Memory B cell (primary cell): Measurements from ENCODE around the gene FOXL1.

Experiments used
- ATAC-seq: fragments of 150-1000 bp; cut with Tn5 transposase; 2 replicates; pipeline ENCODE4 v1.10.0; 2021; ENCODE audit warnings: low read depth, mild to moderate bottlenecking, moderate library complexity
- DNase-seq, 2 donors: peaks; one replicate each; pipeline ENCODE4 v3.0.0; 2022; ENCODE audit warnings: low spot score in 2 of 2
- H3K27ac Mint-ChIP-seq: one replicate; pipeline ENCODE4 v1.8.0; 2022; ENCODE audit warnings: mild to moderate bottlenecking, moderate library complexity, mixed read lengths
- H3K27me3 Mint-ChIP-seq: one replicate; pipeline ENCODE4 v1.8.0; 2022; ENCODE audit warnings: mixed read lengths
- H3K36me3 Mint-ChIP-seq: one replicate; pipeline ENCODE4 v1.8.0; 2022; ENCODE audit warnings: mild to moderate bottlenecking, mixed read lengths
- H3K4me1 Mint-ChIP-seq: one replicate; pipeline ENCODE4 v1.8.0; 2022; ENCODE audit warnings: mixed read lengths
- H3K4me3 Mint-ChIP-seq: one replicate; pipeline ENCODE4 v1.8.0; 2022; ENCODE audit warnings: mild to moderate bottlenecking, moderate library complexity, mixed read lengths
- H3K9me3 Mint-ChIP-seq: one replicate; pipeline ENCODE4 v1.8.0; 2022; ENCODE audit warnings: mixed read lengths

The FOXL1 gene

DNA sequence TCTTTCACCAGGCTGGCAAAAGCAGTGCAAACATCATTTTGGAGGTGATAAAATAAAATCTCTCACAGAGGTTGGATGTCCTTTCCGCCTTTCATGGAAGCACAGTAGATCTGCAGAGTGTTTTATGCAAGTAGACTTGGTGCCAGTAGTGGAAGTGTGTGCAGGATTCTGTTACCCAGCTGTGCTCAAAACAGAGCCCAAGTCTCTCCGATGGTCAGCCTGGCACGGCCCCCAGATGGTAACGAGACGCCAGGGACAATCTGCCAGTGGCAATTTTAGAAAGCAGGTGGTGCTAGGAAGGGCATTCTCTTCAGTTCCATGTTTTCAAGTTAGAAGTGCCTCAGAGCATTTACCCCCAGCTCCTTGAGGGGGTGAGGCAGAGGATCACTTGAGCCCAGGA, 21.8 kb upstream of the FOXL1 start:
- H3K27ac Mint-ChIP-seq, result no peak overlapping the region
- H3K36me3 Mint-ChIP-seq, result peaks cover 3% of the 10 kb centered on the region
- peaks cover 9% of the 10 kb centered on the region for H3K27me3 Mint-ChIP-seq
- DNase-seq, result no peak
- ATAC-seq, result no peak
- H3K4me3 Mint-ChIP-seq, result no peak overlapping the region
- H3K9me3 Mint-ChIP-seq, result no peaks in the 10 kb centered on the region
- peaks cover 10% of the 10 kb centered on the region for H3K4me1 Mint-ChIP-seq

DNA sequence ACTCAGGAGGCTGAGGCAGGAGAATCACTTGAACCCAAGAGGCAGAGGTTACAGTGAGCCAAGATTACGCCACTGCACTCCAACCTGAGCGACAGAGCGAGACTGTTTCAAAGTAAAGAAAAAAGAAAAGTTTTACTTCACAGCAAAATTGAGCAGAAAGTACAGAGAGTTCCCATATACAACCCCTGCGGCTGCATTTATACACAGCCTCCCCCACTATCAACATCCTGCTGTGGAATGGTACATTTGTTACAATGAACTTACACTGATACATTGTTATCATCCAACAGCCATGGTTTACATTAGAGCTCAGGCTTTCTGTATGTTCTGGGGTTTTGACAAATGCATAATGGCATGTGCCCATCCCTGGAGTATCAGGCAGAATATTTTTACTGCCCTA, 20.8 kb upstream of the FOXL1 start:
- Mint-ChIP-seq H3K27ac (no peak overlapping the region), H3K27me3 (peaks cover 11% of the 10 kb centered on the region), H3K36me3 (peaks cover under 1% of the 10 kb centered on the region), H3K4me1 (peaks cover 10% of the 10 kb centered on the region), H3K4me3 (no peak overlapping the region), H3K9me3 (no peaks in the 10 kb centered on the region)
- no peak for ATAC-seq
- no peak for DNase-seq

DNA sequence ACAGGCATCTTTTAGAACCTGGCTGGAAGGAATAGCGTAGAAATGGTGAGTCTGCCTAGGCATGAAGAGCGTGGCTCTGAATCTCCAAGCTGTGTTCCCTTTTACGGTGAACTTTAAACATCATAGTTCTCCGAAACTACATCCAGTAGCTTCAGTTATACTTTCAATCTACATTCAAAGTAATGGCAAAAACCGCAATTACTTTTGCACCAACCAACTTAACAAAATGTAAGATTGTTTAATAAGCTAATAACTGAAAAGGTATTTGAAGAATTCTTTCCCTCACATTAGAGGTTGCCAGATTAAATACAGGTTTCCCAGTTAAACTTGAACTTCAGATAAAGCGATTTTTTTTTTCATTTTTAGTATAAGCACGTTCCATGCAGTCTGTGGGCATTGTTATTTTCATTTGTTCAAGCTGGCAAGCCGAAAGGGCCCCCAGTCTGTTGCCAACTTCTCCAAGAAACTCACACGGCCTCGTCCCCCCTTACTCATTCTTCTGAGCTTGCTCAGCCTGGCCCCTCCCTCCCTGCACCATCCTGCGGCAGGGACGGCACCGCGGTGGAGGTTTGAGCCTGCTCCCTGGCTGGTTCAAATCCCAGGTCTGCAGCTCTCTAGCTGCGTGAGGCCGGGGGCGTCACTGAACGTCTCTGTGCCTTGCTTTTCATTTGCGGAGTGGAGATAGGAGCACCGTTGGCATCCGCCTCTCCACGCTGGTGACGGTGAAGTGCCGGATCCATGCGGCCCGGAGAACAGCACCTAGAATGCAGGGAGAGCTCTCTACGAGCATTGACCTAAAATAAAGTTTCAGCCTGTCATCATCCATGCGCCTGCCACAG, 19.8 kb upstream of the FOXL1 start:
- Mint-ChIP-seq H3K27me3 (peaks cover 11% of the 10 kb centered on the region), H3K27ac (no peak overlapping the region), H3K9me3 (no peaks in the 10 kb centered on the region), H3K4me3 (no peak overlapping the region), H3K36me3 (no peaks in the 10 kb centered on the region), H3K4me1 (peaks cover 10% of the 10 kb centered on the region)
- DNase-seq, result no peak
- no peak for ATAC-seq

DNA sequence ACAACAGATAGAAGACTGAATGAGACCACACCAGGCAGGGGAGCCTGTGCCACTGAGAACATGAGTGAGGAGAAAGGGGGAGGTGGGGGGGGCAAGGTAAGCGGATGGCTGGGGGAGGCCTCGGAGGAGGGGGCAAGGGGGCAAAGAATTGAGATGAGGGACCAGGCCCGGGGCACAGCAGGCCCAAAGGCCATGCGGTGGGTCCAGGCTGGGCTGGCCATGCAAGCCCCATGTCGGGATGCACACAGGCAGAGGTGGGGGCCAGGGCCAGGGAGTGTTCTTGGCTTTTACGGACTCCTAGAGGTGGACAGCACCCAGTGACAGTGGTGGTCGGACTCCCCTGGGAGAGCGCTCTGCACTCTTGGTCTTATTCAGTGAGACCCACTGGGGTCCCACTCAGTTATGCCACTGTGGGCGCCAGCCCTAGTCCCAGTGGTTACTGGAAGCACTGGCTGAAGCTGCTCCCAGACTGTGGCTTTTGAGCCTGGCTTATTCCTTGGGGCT, 18.5 kb upstream of the FOXL1 start:
- ATAC-seq, result no peak
- Mint-ChIP-seq H3K27me3 (peaks cover 17% of the 10 kb centered on the region), H3K4me1 (peaks cover 10% of the 10 kb centered on the region), H3K4me3 (no peak overlapping the region), H3K9me3 (no peaks in the 10 kb centered on the region), H3K36me3 (no peaks in the 10 kb centered on the region), H3K27ac (no peak overlapping the region)
- DNase-seq, result no peak

DNA sequence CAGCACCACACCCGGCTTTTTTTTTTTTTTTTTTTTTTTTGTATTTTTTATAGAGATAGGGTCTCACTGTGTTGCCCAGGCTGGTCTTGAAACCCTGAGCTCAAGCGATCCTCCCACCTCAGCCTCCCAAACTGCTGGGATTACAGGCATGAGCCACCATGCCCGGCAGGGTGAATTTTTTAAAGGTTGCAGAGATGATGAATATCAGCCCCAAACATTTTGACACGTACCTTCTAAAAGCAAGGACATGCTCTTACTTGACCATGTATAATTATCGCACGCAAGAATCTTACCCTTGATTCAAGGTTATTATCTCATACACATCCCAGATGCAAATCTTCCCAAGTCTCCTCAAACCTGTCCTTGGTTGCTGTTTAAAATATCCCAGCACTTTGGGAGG, 16.0 kb upstream of the FOXL1 start:
- no peaks in the 10 kb centered on the region for H3K36me3 Mint-ChIP-seq
- DNase-seq (no peak), ATAC-seq (no peak)
- H3K4me1 Mint-ChIP-seq, result peaks cover 7% of the 10 kb centered on the region
- H3K27ac Mint-ChIP-seq, result no peak overlapping the region
- peaks cover 19% of the 10 kb centered on the region for H3K27me3 Mint-ChIP-seq
- no peak overlapping the region for H3K4me3 Mint-ChIP-seq
- H3K9me3 Mint-ChIP-seq, result no peaks in the 10 kb centered on the region

DNA sequence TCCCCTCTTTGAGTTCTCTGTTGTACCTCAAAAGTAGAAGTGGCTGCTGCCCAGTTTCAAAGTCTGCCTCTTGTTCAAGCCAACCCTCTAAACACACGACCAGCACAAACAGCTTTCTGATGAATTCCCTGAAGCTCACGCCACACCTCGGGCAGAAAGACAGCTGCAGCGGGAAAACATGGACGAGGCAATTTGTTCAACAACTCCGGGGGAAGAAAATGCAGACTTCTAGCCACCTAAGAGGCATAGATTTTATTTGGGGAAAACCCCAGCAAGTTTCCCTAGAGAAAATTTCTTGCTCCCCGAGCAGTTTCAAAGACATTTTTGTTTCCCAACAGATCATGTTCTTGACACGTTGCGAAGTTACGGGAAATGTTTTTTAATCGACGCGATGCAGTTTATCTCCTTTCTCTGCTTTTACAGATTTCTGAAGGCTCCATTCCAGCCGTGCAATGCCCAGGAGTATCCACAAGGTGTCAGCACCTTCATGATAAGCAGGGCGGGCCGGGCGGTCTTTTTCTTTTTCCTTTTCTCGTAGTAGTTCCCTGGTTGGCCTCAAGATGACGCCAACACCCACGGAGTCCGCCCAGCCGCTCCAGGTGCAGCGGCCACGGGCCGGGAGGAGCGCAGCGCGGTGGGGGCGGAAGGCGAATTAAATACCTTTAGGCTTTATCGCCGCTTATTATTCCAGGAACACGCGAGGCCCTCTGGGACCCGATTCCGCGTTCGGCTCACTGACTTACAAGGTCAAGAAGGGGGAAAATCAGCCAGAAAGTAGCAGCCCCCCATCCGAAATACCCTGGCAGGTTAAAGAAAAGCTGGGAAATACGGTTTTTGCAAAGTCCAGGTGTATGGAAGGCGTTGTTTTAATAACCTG, 14.6 kb upstream of the FOXL1 start:
- Mint-ChIP-seq H3K27me3 (peaks cover 20% of the 10 kb centered on the region), H3K27ac (no peak overlapping the region), H3K4me3 (peak overlapping the region; percentile 65), H3K4me1 (peaks cover 7% of the 10 kb centered on the region), H3K36me3 (no peaks in the 10 kb centered on the region), H3K9me3 (no peaks in the 10 kb centered on the region)
- DNase-seq (peak; percentile 85 to 87), ATAC-seq (peak; percentile 93)

DNA sequence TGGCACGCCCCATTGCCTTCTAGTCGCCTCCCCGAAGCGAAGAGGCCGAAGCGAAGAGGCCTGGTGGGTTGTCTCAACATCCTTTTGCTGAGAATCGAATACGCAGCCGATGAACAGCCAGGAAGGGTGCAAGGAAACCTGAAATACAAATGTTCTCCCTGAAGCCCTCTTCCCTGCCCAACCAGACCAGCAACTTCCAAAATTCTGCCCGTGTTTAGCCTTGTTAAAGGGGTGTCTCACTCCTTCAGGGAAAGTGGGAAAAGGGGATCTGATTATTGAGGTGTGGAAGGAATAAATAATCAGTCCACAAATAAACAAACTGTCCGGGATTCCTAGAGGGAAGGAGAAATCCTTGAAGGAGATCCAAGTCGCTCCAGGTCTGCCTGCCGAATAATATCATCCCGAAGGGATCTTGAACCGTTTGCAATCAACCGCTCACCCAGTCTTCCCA, 13.1 kb upstream of the FOXL1 start:
- Mint-ChIP-seq H3K4me3 (no peak overlapping the region), H3K27me3 (peaks cover 16% of the 10 kb centered on the region), H3K4me1 (peaks cover 7% of the 10 kb centered on the region), H3K9me3 (no peaks in the 10 kb centered on the region), H3K36me3 (no peaks in the 10 kb centered on the region), H3K27ac (no peak overlapping the region)
- no peak for ATAC-seq
- DNase-seq, result no peak

DNA sequence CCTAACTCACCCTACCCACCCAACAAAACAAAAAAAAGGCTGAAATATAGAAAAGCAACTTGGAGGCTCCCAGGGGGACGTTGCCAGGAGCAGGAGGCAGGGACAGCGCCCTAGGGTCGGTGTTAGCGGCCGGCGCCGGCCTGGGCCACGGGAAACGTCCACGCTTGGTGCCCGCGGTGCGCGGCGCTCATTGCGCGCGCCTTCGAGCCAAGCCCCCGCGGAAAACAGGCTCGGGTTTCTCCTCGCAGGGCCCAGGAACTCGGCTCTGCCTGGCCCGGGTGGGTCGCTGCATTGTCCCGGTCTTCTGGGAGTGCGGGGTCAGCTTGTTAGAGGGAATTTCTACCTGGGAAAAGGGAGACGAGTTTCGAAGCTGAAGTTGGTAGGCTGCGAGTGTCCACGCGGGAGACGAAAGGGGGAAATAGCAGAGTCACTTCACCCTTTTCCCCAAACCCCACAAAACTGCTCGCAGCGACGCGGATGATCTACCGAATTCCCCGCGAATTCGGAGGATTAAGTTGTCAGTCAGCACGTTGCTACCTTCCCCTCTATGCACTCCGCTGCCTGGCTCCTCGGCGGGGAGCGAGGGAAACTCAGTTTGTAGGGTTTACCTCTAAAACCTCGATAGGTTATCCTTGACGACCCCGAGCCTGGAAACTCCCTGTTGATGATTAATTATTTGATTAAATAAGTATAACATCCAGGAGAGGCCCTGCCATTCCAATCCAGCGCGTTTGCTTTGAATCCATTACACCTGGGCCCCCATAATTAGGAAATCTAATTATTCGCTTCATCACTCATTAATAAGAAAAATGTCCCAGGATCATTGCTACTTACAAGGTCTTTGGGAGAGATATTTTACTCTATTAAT, 12.5 kb upstream of the FOXL1 start:
- no peak for ATAC-seq
- H3K4me1 Mint-ChIP-seq, result peaks cover 7% of the 10 kb centered on the region
- no peak overlapping the region for H3K27ac Mint-ChIP-seq
- no peaks in the 10 kb centered on the region for H3K9me3 Mint-ChIP-seq
- peaks cover 15% of the 10 kb centered on the region for H3K27me3 Mint-ChIP-seq
- H3K36me3 Mint-ChIP-seq, result no peaks in the 10 kb centered on the region
- H3K4me3 Mint-ChIP-seq, result no peak overlapping the region
- DNase-seq, result no peak

DNA sequence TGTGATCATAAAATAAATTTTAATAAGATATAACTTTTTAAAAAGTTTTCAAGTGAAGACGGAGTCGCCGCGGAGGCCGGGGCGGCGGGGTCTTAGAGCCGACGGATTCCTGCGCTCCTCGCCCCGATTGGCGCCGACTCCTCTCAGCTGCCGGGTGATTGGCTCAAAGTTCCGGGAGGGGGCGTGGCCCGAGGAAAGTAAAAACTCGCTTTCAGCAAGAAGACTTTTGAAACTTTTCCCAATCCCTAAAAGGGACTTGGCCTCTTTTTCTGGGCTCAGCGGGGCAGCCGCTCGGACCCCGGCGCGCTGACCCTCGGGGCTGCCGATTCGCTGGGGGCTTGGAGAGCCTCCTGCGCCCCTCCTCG, 11.8 kb upstream of the FOXL1 start, which contains the start of gene FOXC2:
Gene FOXC2, plus strand, starts transcription at position 229 of the 365 bp plus-strand sequence. CDS start 507 bp downstream, outside the sequence.
- Mint-ChIP-seq H3K4me3 (peak within 1 kb of the TSS; percentile 4), H3K27me3 (peaks cover 15% of the 10 kb centered on the region), H3K36me3 (no peaks in the 10 kb centered on the region), H3K4me1 (peaks cover 7% of the 10 kb centered on the region), H3K9me3 (no peaks in the 10 kb centered on the region), H3K27ac (no peak within 1 kb of the TSS)
- ATAC-seq (no peak), DNase-seq (no peak)

DNA sequence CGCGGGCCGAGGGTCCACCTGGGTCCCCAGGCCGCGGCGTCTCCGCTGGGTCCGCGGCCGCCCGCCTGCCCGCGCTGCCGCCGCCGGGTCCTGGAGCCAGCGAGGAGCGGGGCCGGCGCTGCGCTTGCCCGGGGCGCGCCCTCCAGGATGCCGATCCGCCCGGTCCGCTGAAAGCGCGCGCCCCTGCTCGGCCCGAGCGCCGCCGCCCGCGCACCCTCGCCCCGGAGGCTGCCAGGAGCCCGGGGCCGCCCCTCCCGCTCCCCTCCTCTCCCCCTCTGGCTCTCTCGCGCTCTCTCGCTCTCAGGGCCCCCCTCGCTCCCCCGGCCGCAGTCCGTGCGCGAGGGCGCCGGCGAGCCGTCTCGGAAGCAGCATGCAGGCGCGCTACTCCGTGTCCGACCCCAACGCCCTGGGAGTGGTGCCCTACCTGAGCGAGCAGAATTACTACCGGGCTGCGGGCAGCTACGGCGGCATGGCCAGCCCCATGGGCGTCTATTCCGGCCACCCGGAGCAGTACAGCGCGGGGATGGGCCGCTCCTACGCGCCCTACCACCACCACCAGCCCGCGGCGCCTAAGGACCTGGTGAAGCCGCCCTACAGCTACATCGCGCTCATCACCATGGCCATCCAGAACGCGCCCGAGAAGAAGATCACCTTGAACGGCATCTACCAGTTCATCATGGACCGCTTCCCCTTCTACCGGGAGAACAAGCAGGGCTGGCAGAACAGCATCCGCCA, 11.2 kb upstream of the FOXL1 start:
- ATAC-seq, result no peak
- Mint-ChIP-seq H3K27me3 (peaks cover 16% of the 10 kb centered on the region), H3K36me3 (no peaks in the 10 kb centered on the region), H3K4me1 (peaks cover 7% of the 10 kb centered on the region), H3K4me3 (peak overlapping the region; percentile 4), H3K9me3 (no peaks in the 10 kb centered on the region), H3K27ac (no peak overlapping the region)
- peak in 1 of 2 donors; percentile 33 for DNase-seq

DNA sequence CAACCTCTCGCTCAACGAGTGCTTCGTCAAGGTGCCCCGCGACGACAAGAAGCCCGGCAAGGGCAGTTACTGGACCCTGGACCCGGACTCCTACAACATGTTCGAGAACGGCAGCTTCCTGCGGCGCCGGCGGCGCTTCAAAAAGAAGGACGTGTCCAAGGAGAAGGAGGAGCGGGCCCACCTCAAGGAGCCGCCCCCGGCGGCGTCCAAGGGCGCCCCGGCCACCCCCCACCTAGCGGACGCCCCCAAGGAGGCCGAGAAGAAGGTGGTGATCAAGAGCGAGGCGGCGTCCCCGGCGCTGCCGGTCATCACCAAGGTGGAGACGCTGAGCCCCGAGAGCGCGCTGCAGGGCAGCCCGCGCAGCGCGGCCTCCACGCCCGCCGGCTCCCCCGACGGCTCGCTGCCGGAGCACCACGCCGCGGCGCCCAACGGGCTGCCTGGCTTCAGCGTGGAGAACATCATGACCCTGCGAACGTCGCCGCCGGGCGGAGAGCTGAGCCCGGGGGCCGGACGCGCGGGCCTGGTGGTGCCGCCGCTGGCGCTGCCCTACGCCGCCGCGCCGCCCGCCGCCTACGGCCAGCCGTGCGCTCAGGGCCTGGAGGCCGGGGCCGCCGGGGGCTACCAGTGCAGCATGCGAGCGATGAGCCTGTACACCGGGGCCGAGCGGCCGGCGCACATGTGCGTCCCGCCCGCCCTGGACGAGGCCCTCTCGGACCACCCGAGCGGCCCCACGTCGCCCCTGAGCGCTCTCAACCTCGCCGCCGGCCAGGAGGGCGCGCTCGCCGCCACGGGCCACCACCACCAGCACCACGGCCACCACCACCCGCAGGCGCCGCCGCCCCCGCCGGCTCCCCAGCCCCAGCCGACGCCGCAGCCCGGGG, 10.4 kb upstream of the FOXL1 start:
- peak overlapping the region; percentile 4 for H3K4me3 Mint-ChIP-seq
- DNase-seq, result peak in 1 of 2 donors; percentile 40
- H3K27ac Mint-ChIP-seq, result no peak overlapping the region
- no peaks in the 10 kb centered on the region for H3K9me3 Mint-ChIP-seq
- H3K36me3 Mint-ChIP-seq, result no peaks in the 10 kb centered on the region
- no peak for ATAC-seq
- peaks cover 16% of the 10 kb centered on the region for H3K27me3 Mint-ChIP-seq
- peaks cover 7% of the 10 kb centered on the region for H3K4me1 Mint-ChIP-seq
